Skeletal muscle tissue (tissue), 4 donors: ENCODE measurements around the gene C5AR1. TPM values are rescaled to one million over a fixed set of nuclear protein-coding genes. Genes with fewer than 3 reads are reported as not detected.
A peak's percentile ranks its signal among the peaks of the same experiment; 100 is the strongest.
"Not testable (repeated sequence)": the region's sequence is repeated elsewhere in the genome, so short reads cannot be mapped to it uniquely, and the experiment has no call there.

Experiments used
- H3K27ac ChIP-seq: one replicate; pipeline ENCODE4 v1.7.0; 2013; ENCODE audit warnings: mild to moderate bottlenecking, low read depth, low read length, inconsistent platforms
- H3K27me3 ChIP-seq, 3 donors: one replicate each; pipeline ENCODE4 v1.7.0; 2013; ENCODE audit warnings: low read length in 3 of 3; ENCODE audit not compliant: control insufficient read depth in 3 of 3, insufficient read depth in 3 of 3
- H3K36me3 ChIP-seq, 3 donors: one replicate each; pipeline ENCODE4 v1.7.0; 2013; ENCODE audit warnings: low read length in 3 of 3; ENCODE audit not compliant: control insufficient read depth in 3 of 3, insufficient read depth in 3 of 3
- H3K4me1 ChIP-seq, 3 donors: one replicate each; pipeline ENCODE4 v1.7.0; 2013; ENCODE audit warnings: low read length in 3 of 3, mild to moderate bottlenecking in 3 of 3; ENCODE audit not compliant: control insufficient read depth in 3 of 3, insufficient read depth in 3 of 3
- H3K4me3 ChIP-seq, 3 donors: one replicate each; pipeline ENCODE4 v1.7.0; 2013; ENCODE audit warnings: low read length in 3 of 3
- H3K9ac ChIP-seq, 3 donors: one replicate each; pipeline ENCODE4 v1.7.0; 2013; ENCODE audit warnings: low read length in 3 of 3, mild to moderate bottlenecking in 3 of 3, moderate library complexity in 2 of 3, low read depth in 1 of 3
- H3K9me3 ChIP-seq, 3 donors: one replicate each; pipeline ENCODE4 v1.7.0; 2013; ENCODE audit warnings: low read length in 3 of 3; ENCODE audit not compliant: control insufficient read depth in 3 of 3
- total RNA-seq: library from RNA; depleted of rRNA; stranded (reverse); fragments of >200 nt; gene quantifications from one replicate; pipeline ENCODE4 v1.2.3, GENCODE V29; 2014
- donor health status: Osteomylitis.

C5AR1 gene
- total RNA-seq, 1 donor from 2014 or later = 1.0 TPM

GRCh38 chr19:47284324-47284899 lies 25.2 kb upstream of the C5AR1 start:
- Histone ChIP-seq H3K4me1 (peaks cover 2 to 5% (median 2%) of the 10 kb centered on the region in 3 donors), H3K9ac (no peak overlapping the region), H3K36me3 (no peaks in the 10 kb centered on the region), H3K9me3 (no peaks in the 10 kb centered on the region), H3K27ac (no peak overlapping the region), H3K4me3 (no peak overlapping the region), H3K27me3 (no peaks in the 10 kb centered on the region)

- Histone ChIP-seq H3K4me3 (no peak overlapping the region), H3K27ac (no peak overlapping the region), H3K27me3 (no peaks in the 10 kb centered on the region), H3K4me1 (no peaks in the 10 kb centered on the region), H3K9me3 (no peaks in the 10 kb centered on the region), H3K9ac (no peak overlapping the region), H3K36me3 (peaks cover 0 to 2% (median 2%) of the 10 kb centered on the region in 3 donors)
Measured at GRCh38 chr19:47296036-47296435, 13.6 kb upstream of the C5AR1 start.

- H3K4me3 ChIP-seq, H3K4me1 ChIP-seq, H3K27ac ChIP-seq, H3K9me3 ChIP-seq, H3K27me3 ChIP-seq, H3K36me3 ChIP-seq, H3K9ac ChIP-seq: not testable (repeated sequence)
Measured at GRCh38 chr19:47300867-47301266, 8.8 kb upstream of the C5AR1 start.

GRCh38 chr19:47302249-47302648 lies 7.4 kb upstream of the C5AR1 start:
- H3K4me1 ChIP-seq = peaks cover 0 to 3% (median 3%) of the 10 kb centered on the region in 3 donors
- no peaks in the 10 kb centered on the region for H3K27me3 ChIP-seq
- no peak overlapping the region for H3K9ac ChIP-seq
- no peaks in the 10 kb centered on the region for H3K9me3 ChIP-seq
- H3K27ac ChIP-seq = no peak overlapping the region
- H3K36me3 ChIP-seq = no peaks in the 10 kb centered on the region
- no peak overlapping the region for H3K4me3 ChIP-seq

- Histone ChIP-seq H3K27me3 (no peaks in the 10 kb centered on the region), H3K9me3 (no peaks in the 10 kb centered on the region), H3K9ac (no peak overlapping the region), H3K4me1 (peaks cover 0 to 3% (median 3%) of the 10 kb centered on the region in 3 donors), H3K4me3 (no peak overlapping the region), H3K36me3 (no peaks in the 10 kb centered on the region), H3K27ac (no peak overlapping the region)
Measured at GRCh38 chr19:47303966-47304365, 5.7 kb upstream of the C5AR1 start.

GRCh38 chr19:47305309-47305751 lies 4.3 kb upstream of the C5AR1 start:
- H3K36me3 ChIP-seq = no peaks in the 10 kb centered on the region
- peaks cover 0 to 8% (median 0%) of the 10 kb centered on the region in 3 donors for H3K27me3 ChIP-seq
- H3K9me3 ChIP-seq = no peaks in the 10 kb centered on the region
- no peak overlapping the region for H3K27ac ChIP-seq
- H3K4me3 ChIP-seq = peak overlapping the region in 2 of 3 donors; percentile 40 to 49
- H3K4me1 ChIP-seq = peaks cover 0 to 3% (median 3%) of the 10 kb centered on the region in 3 donors
- H3K9ac ChIP-seq = peak overlapping the region in 2 of 3 donors; percentile 22 to 41

- no peak overlapping the region for H3K9ac ChIP-seq
- H3K27ac ChIP-seq = no peak overlapping the region
- peaks cover 0 to 3% (median 3%) of the 10 kb centered on the region in 3 donors for H3K4me1 ChIP-seq
- peaks cover 3 to 17% (median 4%) of the 10 kb centered on the region in 3 donors for H3K27me3 ChIP-seq
- no peak overlapping the region for H3K4me3 ChIP-seq
- no peaks in the 10 kb centered on the region for H3K36me3 ChIP-seq
- H3K9me3 ChIP-seq = no peaks in the 10 kb centered on the region
Measured at GRCh38 chr19:47306303-47306702, 3.4 kb upstream of the C5AR1 start.

GRCh38 chr19:47309038-47309437 lies 623 bp upstream of the C5AR1 start:
- Histone ChIP-seq H3K27me3 (peaks cover 3 to 28% (median 4%) of the 10 kb centered on the region in 3 donors), H3K9me3 (no peaks in the 10 kb centered on the region), H3K27ac (no peak overlapping the region), H3K4me1 (peaks cover 0 to 3% (median 3%) of the 10 kb centered on the region in 3 donors), H3K4me3 (no peak overlapping the region), H3K9ac (no peak overlapping the region), H3K36me3 (no peaks in the 10 kb centered on the region)

GRCh38 chr19:47310323-47310722 lies 662 bp downstream of the C5AR1 start:
- Histone ChIP-seq H3K27me3 (peaks cover 5 to 34% (median 9%) of the 10 kb centered on the region in 3 donors), H3K4me3 (peak overlapping the region in 1 of 3 donors; percentile 2), H3K27ac (no peak overlapping the region)

GRCh38 chr19:47310819-47311218 lies 1.2 kb downstream of the C5AR1 start:
- peaks cover 7 to 35% (median 9%) of the 10 kb centered on the region in 3 donors for H3K27me3 ChIP-seq
- no peak overlapping the region for H3K27ac ChIP-seq
- H3K4me1 ChIP-seq = no peaks in the 10 kb centered on the region
- no peaks in the 10 kb centered on the region for H3K36me3 ChIP-seq
- no peaks in the 10 kb centered on the region for H3K9me3 ChIP-seq
- peak overlapping the region in 1 of 3 donors; percentile 23 for H3K9ac ChIP-seq
- peak overlapping the region in 1 of 3 donors; percentile 2 for H3K4me3 ChIP-seq

More at GRCh38 chr19:47310323-47310722, 662 bp downstream of the C5AR1 start:
- Histone ChIP-seq H3K9me3 (no peaks in the 10 kb centered on the region), H3K9ac (no peak overlapping the region), H3K4me1 (peaks cover 0 to 2% (median 2%) of the 10 kb centered on the region in 3 donors), H3K36me3 (no peaks in the 10 kb centered on the region)
